Thyroid gland (tissue), 4 donors: Measurements from ENCODE around the gene PACS1. TPM values are rescaled to one million over a fixed set of nuclear protein-coding genes. Genes with fewer than 3 reads are reported as not detected.
A peak's percentile ranks its signal among the peaks of the same experiment; 100 is the strongest.

ENCODE experiments used
- DNase-seq, 2 donors: peaks; one replicate each; pipeline ENCODE4 v3.0.0-alpha.2; 2019
- H3K27ac ChIP-seq, 3 donors: fragments of 200-600 bp; sonication (generic); 1 replicate in 2 of 3; 2 replicates in 1 of 3; pipeline ENCODE4 v1.5.1; 2016 to 2019; ENCODE audit warnings: mild to moderate bottlenecking in 1 of 3, moderate library complexity in 1 of 3
- H3K27me3 ChIP-seq: fragments of 200-600 bp; sonication (generic); one replicate; pipeline ENCODE4 v1.5.1; 2019
- H3K36me3 ChIP-seq, 2 donors: fragments of 200-600 bp; sonication (generic); one replicate each; pipeline ENCODE4 v1.5.1; 2016 to 2019
- H3K4me1 ChIP-seq, 2 donors: fragments of 200-600 bp; sonication (generic); one replicate each; pipeline ENCODE4 v1.5.1; 2017 to 2019
- H3K4me3 ChIP-seq, 3 donors: fragments of 200-600 bp; sonication (generic); replicated peaks in 1 of 3; 1 replicate in 2 of 3; 2 replicates in 1 of 3; pipeline ENCODE4 v1.5.1; 2016; ENCODE audit warnings: mild to moderate bottlenecking in 1 of 3
- H3K9me3 ChIP-seq: fragments of 200-600 bp; sonication (generic); one replicate; pipeline ENCODE4 v1.5.1; 2017
- CTCF ChIP-seq, 6 experiments: fragments of 200-600 bp in 3 of 6; fragments of 450-650 bp in 3 of 6; sonication (generic) in 3 of 6; IDR thresholded peaks; one replicate each; pipeline ENCODE4 v1.5.1; 2016 to 2019; ENCODE audit warnings: antibody characterized with exemption in 6 of 6, mild to moderate bottlenecking in 2 of 6, inconsistent platforms in 1 of 6, moderate library complexity in 1 of 6
- POLR2A ChIP-seq, 2 donors: fragments of 450-650 bp; IDR thresholded peaks; one replicate each; pipeline ENCODE4 v1.6.1; 2017; ENCODE audit warnings: antibody characterized with exemption in 2 of 2, mild to moderate bottlenecking in 2 of 2, moderate library complexity in 1 of 2
- WGBS, 2 donors: methylation state at CpG; one replicate each; pipeline ENCODE4 v1.1.5; 2017; 5-methylcytosine and 5-hydroxymethylcytosine counted together
- intact Hi-C: fragments of 100-400 bp; cut with DNase I; formaldehyde crosslinking; loops from one replicate; pipeline ENCODE4 v1.15.1; 2023
- total RNA-seq, 4 donors: library from RNA; depleted of rRNA; stranded (reverse); fragments of >200 nt; gene quantifications; one replicate each; pipeline ENCODE4 v1.2.3, GENCODE V29; 2016

The PACS1 gene
- total RNA-seq, 4 donors from 2014 or later, result 39.6 to 67.7 (median 59.7) TPM

GRCh38 chr11:66221012-66221411 lies 150.9 kb downstream of the PACS1 start:
- no peak for DNase-seq
- intact Hi-C loops, result no loop called here
- Histone ChIP-seq H3K9me3 (no peaks in the 10 kb centered on the region), H3K27me3 (no peaks in the 10 kb centered on the region), H3K4me1 (no peaks in the 10 kb centered on the region), H3K4me3 (no peak overlapping the region), H3K36me3 (peaks cover 21 to 45% of the 10 kb centered on the region in 2 donors), H3K27ac (no peak overlapping the region)
- 85 to 96% methylated on average over 12 to 13 of the region's 13 CpGs for WGBS, 2 donors
- TF ChIP-seq POLR2A (IDR thresholded peaks at IDR 0.05) (no peak), CTCF (IDR thresholded peaks at IDR 0.05) (no peak)

GRCh38 chr11:66221726-66222236 lies 151.7 kb downstream of the PACS1 start:
- no peak for DNase-seq
- Histone ChIP-seq H3K4me1 (no peaks in the 10 kb centered on the region), H3K27me3 (no peaks in the 10 kb centered on the region), H3K9me3 (no peaks in the 10 kb centered on the region), H3K36me3 (peaks cover 14 to 38% of the 10 kb centered on the region in 2 donors), H3K4me3 (no peak overlapping the region), H3K27ac (no peak overlapping the region)
- intact Hi-C loops, result loop anchor here (2.0 kb wide), 2 partner anchors 37 to 61 kb away; no protein-coding TSS in a partner anchor
- 80 to 90% methylated on average over 9 of the region's 9 CpGs for WGBS, 2 donors
- TF ChIP-seq CTCF (IDR thresholded peaks at IDR 0.05) (no peak), POLR2A (IDR thresholded peaks at IDR 0.05) (no peak)

DNA sequence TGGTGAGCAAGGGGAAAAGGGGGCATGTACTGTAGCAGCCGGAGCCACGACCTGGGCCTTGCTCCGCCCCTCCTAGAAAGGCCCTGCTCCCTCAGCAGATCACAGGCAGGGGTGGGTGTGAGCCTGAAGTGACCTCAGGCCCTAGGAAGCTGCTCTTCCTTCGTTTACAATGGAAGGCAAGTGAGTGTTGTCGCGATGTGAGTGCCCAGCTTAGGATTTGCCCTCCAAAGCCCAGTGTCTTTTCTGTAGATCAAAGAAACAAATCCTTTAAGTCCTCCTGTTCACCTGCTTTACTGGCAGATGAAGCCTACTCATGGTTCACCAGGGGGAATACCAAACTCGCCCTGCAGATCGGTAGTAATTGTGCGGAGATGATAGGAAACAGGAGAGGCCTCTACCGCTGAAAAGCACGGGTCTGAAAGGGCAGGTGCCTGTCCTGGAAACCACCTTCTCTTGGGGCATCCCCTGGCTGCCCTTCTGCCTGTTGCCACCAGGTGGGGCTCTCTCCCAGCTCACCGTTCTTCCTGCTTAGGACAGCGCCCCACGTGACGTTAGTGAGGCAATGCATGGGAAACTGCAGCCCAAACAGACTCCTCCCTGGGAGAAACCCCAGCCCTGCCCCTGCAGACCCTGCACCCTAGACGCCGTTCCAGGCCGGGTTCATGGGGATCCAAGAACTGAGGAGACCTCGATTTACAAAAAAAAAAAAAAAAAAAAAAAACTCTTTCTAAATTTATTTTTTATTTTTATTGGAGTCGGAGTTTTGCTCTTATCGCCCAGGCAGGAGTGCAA lies 152.5 kb downstream of the PACS1 start:
- 28 to 29% methylated on average over 20 to 21 of the region's 21 CpGs for WGBS, 2 donors
- no peaks in the 10 kb centered on the region for H3K27me3 ChIP-seq
- peak; percentile 98 to 100 (median 100) for TF ChIP-seq CTCF (IDR thresholded peaks at IDR 0.05)
- TF ChIP-seq POLR2A (IDR thresholded peaks at IDR 0.05), result no peak
- peaks cover 6 to 36% of the 10 kb centered on the region in 2 donors for H3K36me3 ChIP-seq
- intact Hi-C loops, result loop anchor here (2.0 kb wide), 2 partner anchors 36 to 60 kb away; no protein-coding TSS in a partner anchor
- H3K4me3 ChIP-seq, result no peak overlapping the region
- peak; percentile 92 to 93 for DNase-seq
- no peak overlapping the region for H3K27ac ChIP-seq
- no peaks in the 10 kb centered on the region for H3K4me1 ChIP-seq
- H3K9me3 ChIP-seq, result no peaks in the 10 kb centered on the region

DNA sequence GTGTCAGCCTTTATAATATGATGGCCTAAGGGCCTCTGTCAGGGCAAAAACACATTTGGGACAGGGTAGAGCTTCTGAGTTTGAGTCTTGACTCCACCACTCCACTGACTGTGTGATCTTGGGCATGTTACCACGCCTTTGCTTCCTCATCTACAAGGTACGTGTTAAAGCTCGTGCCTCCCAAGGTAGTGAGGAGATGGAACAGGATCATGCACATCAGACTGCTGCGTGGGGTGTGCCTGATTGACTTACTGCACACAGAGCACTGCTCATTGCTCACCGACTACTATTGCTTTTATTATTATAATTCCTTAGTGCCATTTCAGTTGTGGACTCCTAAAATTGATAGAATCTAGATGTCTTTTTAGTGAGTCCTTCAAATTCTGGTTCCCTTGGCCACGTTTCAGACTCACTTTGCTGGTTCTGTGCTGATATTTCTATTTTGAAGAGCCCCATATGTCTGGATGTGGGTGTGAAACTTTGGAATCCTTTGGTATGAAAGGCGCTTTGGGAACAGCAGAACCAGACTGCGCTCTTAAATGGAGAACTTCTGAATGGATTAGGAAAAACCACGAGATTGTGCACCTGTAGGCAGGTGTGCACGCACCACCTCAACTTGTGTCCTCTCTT lies 154.3 kb downstream of the PACS1 start:
- H3K27ac ChIP-seq, result no peak overlapping the region
- no peaks in the 10 kb centered on the region for H3K4me1 ChIP-seq
- peaks cover 0 to 31% of the 10 kb centered on the region in 2 donors for H3K36me3 ChIP-seq
- intact Hi-C loops, result no loop called here
- H3K4me3 ChIP-seq, result no peak overlapping the region
- TF ChIP-seq POLR2A (IDR thresholded peaks at IDR 0.05) (no peak), CTCF (IDR thresholded peaks at IDR 0.05) (no peak)
- H3K9me3 ChIP-seq, result no peaks in the 10 kb centered on the region
- no peaks in the 10 kb centered on the region for H3K27me3 ChIP-seq
- WGBS, 2 donors, result 96% methylated on average over 10 of the region's 10 CpGs
- no peak for DNase-seq

DNA sequence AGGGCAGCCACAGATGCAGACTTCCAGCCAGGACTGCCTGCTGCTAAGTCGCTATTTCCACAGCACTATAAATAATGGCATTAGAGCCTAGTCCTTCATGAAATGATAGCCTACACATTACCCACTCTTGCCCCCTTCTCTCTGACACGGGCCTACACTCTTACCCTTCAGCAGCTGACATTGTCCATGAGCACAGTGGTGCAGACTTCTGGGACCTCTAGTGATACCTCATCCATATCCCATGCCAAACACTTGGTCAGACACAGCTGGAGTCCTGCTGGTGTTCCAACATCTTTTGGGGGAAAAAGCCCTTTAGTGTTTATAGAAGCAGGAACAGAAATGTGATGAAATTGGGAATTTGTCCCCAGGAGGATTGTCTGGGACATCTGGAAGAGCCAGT lies 155.0 kb downstream of the PACS1 start:
- 87 to 92% methylated on average over 2 of the region's 2 CpGs for WGBS, 2 donors
- Histone ChIP-seq H3K36me3 (peaks cover 0 to 23% of the 10 kb centered on the region in 2 donors), H3K4me1 (no peaks in the 10 kb centered on the region), H3K27ac (no peak overlapping the region), H3K9me3 (no peaks in the 10 kb centered on the region), H3K4me3 (no peak overlapping the region), H3K27me3 (no peaks in the 10 kb centered on the region)
- no peak for TF ChIP-seq CTCF (IDR thresholded peaks at IDR 0.05)
- TF ChIP-seq POLR2A (IDR thresholded peaks at IDR 0.05), result no peak
- intact Hi-C loops, result no loop called here
- DNase-seq, result no peak
